Rectal smooth muscle tissue (tissue), 1 donor: ENCODE measurements around the gene CBX3.
"Not testable (repeated sequence)": the region's sequence is repeated elsewhere in the genome, so short reads cannot be mapped to it uniquely, and the experiment has no call there.

Experiments
- H3K27ac ChIP-seq: one replicate; pipeline ENCODE4 v1.7.0; 2013; ENCODE audit warnings: low read depth, low read length, inconsistent platforms
- H3K27me3 ChIP-seq: one replicate; pipeline ENCODE4 v1.7.0; 2013; ENCODE audit warnings: low read length; ENCODE audit not compliant: control insufficient read depth, insufficient read depth
- H3K36me3 ChIP-seq: one replicate; pipeline ENCODE4 v1.7.0; 2013; ENCODE audit warnings: low read length; ENCODE audit not compliant: control insufficient read depth, insufficient read depth
- H3K4me1 ChIP-seq: one replicate; pipeline ENCODE4 v1.7.0; 2013; ENCODE audit warnings: low read length; ENCODE audit not compliant: control insufficient read depth, insufficient read depth
- H3K4me3 ChIP-seq: one replicate; pipeline ENCODE4 v1.7.0; 2013; ENCODE audit warnings: low read length
- H3K9ac ChIP-seq: one replicate; pipeline ENCODE4 v1.7.0; 2013; ENCODE audit warnings: low read length

The CBX3 gene

DNA sequence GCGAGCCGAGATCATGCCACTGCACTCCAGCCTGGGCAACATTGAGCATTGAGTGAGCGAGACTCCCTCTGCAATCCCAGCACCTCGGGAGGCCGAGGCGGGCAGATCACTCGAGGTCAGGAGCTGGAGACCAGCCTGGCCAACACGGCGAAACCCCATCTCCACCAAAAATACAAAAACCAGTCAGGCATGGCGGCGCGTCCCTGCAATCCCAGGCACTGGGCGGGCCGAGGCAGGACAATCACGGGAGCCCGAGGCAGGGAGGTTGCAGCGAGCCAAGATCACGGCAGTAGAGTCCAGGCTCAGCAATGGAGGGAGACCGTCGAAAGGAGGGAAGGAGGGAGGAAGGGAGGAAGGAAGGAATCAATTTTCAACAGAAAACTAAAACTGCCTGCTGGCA is 24.3 kb upstream of the CBX3 start:
- not testable (repeated sequence) for H3K9ac ChIP-seq, H3K27me3 ChIP-seq, H3K36me3 ChIP-seq, H3K4me1 ChIP-seq, H3K27ac ChIP-seq, H3K4me3 ChIP-seq

DNA sequence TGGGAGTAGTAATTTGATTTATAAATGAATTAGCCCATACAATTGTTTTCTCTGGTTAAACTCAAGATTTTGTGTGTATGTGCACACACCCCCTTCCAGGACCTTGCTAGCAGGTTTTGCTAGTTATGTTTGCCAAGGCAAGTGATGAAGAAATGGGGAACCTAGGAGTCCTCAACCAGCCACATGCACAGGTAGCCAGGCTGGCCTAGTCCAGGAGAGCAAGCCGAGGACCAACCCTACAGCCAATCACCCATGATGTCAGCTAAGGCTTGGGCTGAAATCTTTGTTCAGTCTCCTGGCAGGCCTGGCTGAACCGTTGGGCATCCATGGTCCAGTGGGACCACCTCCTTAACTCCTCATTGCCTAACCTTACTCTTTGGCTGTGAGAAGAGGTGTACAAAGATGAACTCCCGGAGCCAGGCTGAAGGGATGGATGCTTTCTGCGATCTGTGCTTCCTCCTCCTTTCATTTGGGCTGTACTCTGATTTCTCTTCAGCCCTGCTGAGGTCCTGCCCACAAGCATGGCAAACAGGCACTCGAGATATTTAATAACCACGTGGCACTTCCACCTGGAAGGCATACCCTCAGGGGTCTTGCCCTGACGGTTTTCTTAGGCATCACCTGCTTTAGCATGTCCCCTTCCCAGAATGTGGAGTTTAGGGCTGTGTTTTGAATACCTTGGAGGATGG is 23.1 kb upstream of the CBX3 start:
- Histone ChIP-seq H3K9ac (no peak overlapping the region), H3K27me3 (no peaks in the 10 kb centered on the region), H3K4me1 (no peaks in the 10 kb centered on the region), H3K36me3 (peaks cover 3% of the 10 kb centered on the region), H3K27ac (no peak overlapping the region), H3K4me3 (no peak overlapping the region)

DNA sequence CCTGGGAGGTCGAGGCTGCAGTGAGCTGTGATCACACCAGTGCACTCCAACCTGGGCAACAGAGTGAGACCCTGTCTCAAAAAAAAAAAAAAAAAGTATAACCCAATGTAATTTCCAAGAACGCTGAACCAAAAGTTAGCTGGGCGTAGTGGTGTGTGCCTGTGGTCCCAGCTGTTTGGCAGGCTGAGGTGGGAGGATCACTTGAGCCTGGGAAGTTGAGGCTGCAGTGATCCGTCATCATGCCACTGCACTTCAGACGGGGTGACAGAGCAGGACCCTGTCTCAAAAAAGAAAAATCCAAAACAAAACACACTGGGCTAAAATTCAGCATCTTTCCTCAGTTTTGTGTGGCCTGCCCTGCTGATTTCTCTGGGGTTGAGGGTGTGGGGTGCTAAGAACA is 22.1 kb upstream of the CBX3 start:
- H3K27me3 ChIP-seq = no peaks in the 10 kb centered on the region
- no peak overlapping the region for H3K27ac ChIP-seq
- no peak overlapping the region for H3K9ac ChIP-seq
- no peaks in the 10 kb centered on the region for H3K4me1 ChIP-seq
- no peak overlapping the region for H3K4me3 ChIP-seq
- H3K36me3 ChIP-seq = peaks cover under 1% of the 10 kb centered on the region

DNA sequence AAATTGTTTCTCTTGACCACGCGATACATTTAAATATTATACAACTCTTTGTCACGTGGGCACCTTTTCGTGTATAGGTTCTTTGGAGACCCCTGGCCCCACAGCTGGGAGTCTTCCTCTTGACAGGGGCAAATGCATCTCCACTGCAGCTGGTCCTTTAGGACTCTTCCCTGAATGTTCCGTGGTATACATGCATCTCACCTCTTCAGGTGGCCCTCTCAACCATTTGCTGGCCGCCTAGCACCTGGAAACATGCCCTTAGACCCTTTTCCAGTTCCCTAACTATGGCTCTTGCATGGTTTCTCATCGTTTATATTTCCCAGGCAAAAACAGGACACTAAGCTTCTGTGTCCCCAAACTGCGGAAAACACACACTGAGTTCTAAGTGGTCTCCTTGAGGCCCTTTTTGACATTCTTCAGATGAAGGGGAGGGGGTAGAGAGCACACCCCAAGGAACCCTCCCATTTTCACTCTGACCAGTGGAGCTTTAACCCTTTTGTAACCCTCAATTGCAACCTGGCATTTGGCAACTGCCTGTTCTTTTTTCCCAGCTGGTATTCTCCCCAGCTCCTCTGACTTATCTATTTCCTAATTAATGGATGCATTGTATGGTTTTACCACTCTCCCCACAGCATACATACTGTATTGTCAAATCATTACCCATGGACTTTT is 21.6 kb upstream of the CBX3 start:
- H3K4me1 ChIP-seq = no peaks in the 10 kb centered on the region
- H3K9ac ChIP-seq = no peak overlapping the region
- no peaks in the 10 kb centered on the region for H3K36me3 ChIP-seq
- H3K4me3 ChIP-seq = no peak overlapping the region
- H3K27me3 ChIP-seq = no peaks in the 10 kb centered on the region
- H3K27ac ChIP-seq = no peak overlapping the region

DNA sequence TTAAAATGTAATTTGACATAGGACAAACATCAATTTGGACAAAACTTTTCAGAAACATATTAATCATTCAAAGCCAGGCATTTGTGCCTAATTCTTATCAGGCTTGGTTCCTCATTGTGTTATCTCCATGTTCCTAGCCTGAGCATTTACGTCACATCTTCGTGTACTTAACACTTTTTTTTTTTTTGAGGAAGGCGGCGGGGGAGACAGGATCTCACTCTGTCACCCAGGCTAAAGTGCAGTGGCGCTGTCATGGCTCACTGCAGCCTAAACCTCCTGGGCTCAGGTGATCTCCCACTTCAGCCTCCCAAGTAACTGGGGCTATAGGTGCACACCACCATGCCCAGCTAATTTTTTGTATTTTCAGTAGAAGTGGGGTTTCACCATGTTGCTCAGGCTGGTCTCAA is 20.8 kb upstream of the CBX3 start:
- no peak overlapping the region for H3K27ac ChIP-seq
- H3K4me1 ChIP-seq = no peaks in the 10 kb centered on the region
- no peak overlapping the region for H3K4me3 ChIP-seq
- H3K36me3 ChIP-seq = no peaks in the 10 kb centered on the region
- no peaks in the 10 kb centered on the region for H3K27me3 ChIP-seq
- no peak overlapping the region for H3K9ac ChIP-seq

DNA sequence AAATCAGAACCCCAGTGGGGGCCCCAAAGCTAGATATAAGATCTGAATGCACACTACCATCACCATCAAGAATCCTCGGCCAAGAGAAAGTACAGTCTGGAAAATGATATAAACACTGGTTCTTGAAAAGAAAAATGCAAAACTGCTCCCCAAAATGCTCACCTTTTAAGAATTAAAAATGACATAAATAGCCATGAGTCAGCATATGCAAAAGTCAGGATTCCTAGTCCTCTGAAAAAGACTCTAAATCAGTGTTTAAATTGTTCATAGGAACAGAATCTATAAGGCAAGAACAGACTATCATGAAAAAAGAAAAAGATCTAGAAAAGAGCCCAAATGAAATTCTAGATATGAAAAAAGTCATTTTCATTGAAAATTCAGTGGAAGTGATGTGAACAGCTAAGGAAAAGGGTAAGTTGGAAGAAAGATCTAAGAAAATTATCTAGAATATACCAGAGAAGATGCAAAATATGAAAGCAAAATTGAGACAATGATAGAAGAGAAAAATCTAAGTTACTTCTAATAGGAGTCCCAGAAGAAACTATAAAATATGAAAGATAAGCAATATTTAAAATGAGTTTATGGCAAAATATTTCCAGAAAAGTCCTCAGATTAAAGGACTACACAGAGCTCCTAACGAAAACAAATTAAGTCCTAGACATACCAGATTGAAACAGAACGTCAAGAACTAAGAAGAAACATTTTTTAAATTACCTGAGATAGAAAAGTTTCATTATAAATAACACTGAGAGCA is 19.9 kb upstream of the CBX3 start:
- Histone ChIP-seq H3K4me1 (no peaks in the 10 kb centered on the region), H3K9ac (no peak overlapping the region), H3K36me3 (no peaks in the 10 kb centered on the region), H3K27me3 (no peaks in the 10 kb centered on the region), H3K27ac (no peak overlapping the region), H3K4me3 (no peak overlapping the region)

DNA sequence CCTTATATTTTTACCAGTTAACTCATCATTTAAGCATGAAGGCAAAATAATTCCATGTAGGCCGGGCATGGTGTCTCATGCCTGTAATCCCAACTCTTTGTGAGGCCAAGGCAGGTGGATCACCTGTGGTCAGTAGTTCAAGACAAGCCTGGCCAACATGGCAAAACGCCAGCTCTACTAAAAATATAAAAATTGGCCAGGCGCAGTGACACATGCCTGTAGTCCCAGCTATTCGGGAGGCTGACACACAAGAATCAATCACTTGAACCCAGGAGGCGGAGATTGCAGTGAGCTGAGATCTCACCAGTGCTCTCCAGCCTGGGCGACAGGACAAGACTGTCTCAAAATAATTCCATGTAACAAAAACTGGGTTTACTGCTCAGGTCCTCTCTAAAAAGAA is 19.3 kb upstream of the CBX3 start:
- Histone ChIP-seq H3K9ac (no peak overlapping the region), H3K4me3 (no peak overlapping the region), H3K27ac (no peak overlapping the region), H3K27me3 (no peaks in the 10 kb centered on the region), H3K36me3 (no peaks in the 10 kb centered on the region), H3K4me1 (no peaks in the 10 kb centered on the region)

DNA sequence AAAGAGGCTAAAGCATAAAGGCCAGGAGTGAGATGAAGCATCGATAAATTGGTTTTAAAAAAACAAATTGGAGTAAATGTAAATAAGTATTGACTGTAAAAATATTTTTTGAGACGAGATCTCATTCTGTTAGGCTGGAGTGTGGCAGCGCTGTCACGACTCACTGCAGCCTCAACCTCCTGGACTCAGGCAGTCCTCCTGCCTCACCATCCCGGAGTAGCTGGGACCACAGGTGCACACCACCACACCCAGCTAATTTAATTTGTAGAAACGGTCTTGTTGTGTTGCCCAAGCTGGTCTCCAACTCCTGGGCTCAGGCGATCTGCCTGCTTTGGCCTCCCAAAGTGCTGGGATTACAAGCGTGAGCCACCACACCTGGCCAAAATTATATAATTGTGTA is 18.8 kb upstream of the CBX3 start:
- Histone ChIP-seq H3K9ac (no peak overlapping the region), H3K27ac (no peak overlapping the region), H3K4me1 (no peaks in the 10 kb centered on the region), H3K4me3 (no peak overlapping the region), H3K27me3 (no peaks in the 10 kb centered on the region), H3K36me3 (no peaks in the 10 kb centered on the region)

DNA sequence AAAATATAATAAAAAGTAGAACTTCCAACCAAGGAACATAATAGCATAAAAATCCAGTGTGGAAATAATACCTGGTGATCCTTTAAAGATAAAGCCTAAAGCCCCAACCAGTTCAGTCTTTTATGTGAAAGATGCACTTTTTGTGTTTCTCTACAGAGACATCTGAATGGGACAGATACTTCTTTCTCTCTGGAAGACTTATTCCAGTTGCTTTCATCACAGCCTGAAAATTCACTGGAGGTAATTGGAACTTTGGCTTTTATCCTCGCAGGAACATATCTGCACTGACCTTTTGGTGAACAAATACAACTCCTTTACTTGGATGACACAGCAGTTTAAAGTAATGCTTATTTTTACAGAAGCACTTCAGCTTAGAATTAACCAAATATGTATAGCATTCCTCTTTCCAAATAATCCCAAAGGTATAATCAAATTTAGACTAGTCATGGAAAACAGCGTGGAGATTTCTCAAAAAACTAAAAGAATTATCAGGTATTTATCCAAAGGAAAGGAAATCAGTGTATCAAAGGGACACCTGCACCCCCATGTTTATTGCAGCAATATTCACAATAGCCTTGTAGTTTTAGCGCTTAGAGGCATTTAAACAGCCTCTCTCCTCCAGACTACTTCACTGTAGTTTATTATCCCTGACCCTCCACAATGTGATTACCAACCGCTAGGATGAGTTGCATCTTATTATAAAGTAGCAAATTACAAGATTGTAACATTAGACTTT is 17.8 kb upstream of the CBX3 start:
- Histone ChIP-seq H3K27me3 (no peaks in the 10 kb centered on the region), H3K4me1 (no peaks in the 10 kb centered on the region), H3K27ac (no peak overlapping the region), H3K9ac (no peak overlapping the region), H3K36me3 (peaks cover 3% of the 10 kb centered on the region), H3K4me3 (no peak overlapping the region)

DNA sequence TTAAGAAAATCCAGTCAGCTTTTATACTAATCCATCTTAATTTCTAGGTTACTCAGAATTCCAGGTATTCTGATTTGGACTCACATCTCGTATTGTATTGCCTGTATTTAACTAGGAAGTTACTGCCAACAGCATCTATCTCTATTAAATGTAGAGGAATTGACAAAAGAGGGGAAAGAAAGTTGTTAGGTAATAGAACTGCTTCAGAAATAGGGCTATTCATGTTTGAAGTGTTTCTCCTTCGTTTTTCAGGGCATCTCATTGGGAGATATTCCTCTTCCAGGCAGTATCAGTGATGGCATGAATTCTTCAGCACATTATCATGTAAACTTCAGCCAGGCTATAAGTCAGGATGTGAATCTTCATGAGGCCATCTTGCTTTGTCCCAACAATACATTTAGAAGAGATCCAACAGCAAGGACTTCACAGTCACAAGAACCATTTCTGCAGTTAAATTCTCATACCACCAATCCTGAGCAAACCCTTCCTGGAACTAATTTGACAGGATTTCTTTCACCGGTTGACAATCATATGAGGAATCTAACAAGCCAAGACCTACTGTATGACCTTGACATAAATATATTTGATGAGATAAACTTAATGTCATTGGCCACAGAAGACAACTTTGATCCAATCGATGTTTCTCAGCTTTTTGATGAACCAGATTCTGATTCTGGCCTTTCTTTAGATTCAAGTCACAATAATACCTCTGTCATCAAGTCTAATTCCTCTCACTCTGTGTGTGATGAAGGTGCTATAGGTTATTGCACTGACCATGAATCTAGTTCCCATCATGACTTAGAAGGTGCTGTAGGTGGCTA is 17.1 kb upstream of the CBX3 start:
- H3K4me1 ChIP-seq, H3K4me3 ChIP-seq, H3K9ac ChIP-seq, H3K27ac ChIP-seq, H3K27me3 ChIP-seq: not testable (repeated sequence)
- peaks cover 11% of the 10 kb centered on the region for H3K36me3 ChIP-seq

DNA sequence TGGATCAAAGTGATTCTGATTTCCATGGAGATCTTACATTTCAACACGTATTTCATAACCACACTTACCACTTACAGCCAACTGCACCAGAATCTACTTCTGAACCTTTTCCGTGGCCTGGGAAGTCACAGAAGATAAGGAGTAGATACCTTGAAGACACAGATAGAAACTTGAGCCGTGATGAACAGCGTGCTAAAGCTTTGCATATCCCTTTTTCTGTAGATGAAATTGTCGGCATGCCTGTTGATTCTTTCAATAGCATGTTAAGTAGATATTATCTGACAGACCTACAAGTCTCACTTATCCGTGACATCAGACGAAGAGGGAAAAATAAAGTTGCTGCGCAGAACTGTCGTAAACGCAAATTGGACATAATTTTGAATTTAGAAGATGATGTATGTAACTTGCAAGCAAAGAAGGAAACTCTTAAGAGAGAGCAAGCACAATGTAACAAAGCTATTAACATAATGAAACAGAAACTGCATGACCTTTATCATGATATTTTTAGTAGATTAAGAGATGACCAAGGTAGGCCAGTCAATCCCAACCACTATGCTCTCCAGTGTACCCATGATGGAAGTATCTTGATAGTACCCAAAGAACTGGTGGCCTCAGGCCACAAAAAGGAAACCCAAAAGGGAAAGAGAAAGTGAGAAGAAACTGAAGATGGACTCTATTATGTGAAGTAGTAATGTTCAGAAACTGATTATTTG is 16.3 kb upstream of the CBX3 start:
- H3K9ac ChIP-seq = no peak overlapping the region
- H3K27me3 ChIP-seq = no peaks in the 10 kb centered on the region
- peaks cover 14% of the 10 kb centered on the region for H3K36me3 ChIP-seq
- no peak overlapping the region for H3K4me3 ChIP-seq
- H3K4me1 ChIP-seq = no peaks in the 10 kb centered on the region
- H3K27ac ChIP-seq = no peak overlapping the region
